WTC11 (cell line): ENCODE measurements around the gene KIN.
"Not testable (repeated sequence)": the region's sequence is repeated elsewhere in the genome, so short reads cannot be mapped to it uniquely, and the experiment has no call there.

Experiments used
- JUN ChIP-seq: sonication (generic); formaldehyde crosslinking; IDR thresholded peaks from 2 replicates; pipeline ENCODE4 v1.8.0; 2023; ENCODE audit warnings: mild to moderate bottlenecking, missing genetic modification reagents
- NFYB ChIP-seq: sonication (generic); formaldehyde crosslinking; conservative IDR thresholded peaks from 2 replicates; pipeline ENCODE4 v1.8.0; 2022; ENCODE audit warnings: low read depth, missing genetic modification reagents
- ZNF396 ChIP-seq: fragments of 250-450 bp; sonication (Bioruptor Pico); IDR thresholded peaks from 2 replicates; pipeline ENCODE4 v1.8.0; 2021; ENCODE audit warnings: mild to moderate bottlenecking, moderate library complexity, borderline replicate concordance
- ZNF416 ChIP-seq: fragments of 250-450 bp; sonication (Bioruptor Pico); IDR thresholded peaks from 2 replicates; pipeline ENCODE4 v1.9.0; 2021; ENCODE audit warnings: mild to moderate bottlenecking, inconsistent platforms
- TF ChIP-seq, protein P1 (sequence below): fragments of 200-600 bp; IDR thresholded peaks from 2 replicates; pipeline ENCODE4 v1.8.0; 2022; ENCODE audit warnings: antibody characterized with exemption
- TF ChIP-seq, protein P2 (sequence below): sonication (generic); formaldehyde crosslinking; IDR thresholded peaks from 2 replicates; pipeline ENCODE4 v1.8.0; 2023; ENCODE audit warnings: mild to moderate bottlenecking, missing genetic modification reagents
- TF ChIP-seq, protein P3 (sequence below): sonication (generic); formaldehyde crosslinking; IDR thresholded peaks from 2 replicates; pipeline ENCODE4 v1.8.1; 2023; ENCODE audit warnings: mild to moderate bottlenecking, missing genetic modification reagents

DNA sequence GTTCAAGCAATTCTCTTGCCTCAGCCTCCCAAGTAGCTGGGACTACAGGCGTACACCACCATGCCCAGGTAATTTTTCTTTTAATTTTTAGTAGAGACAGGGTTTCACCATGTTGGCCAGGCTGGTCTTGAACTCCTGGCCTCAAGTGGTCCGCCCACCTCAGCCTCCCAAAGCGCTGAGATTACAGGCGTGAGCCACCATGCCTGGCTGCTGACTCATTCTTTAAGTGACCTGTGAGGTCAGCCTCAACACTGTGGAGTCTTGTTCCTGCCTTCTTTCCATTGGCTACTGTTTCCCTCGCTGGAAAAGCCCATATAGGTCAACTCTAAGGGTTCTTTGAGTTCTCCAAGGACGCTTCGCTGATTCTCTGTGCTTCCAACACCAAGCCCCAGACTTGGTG is 39.2 kb downstream of the KIN start:
- TF ChIP-seq JUN (CRISPR knock-in tag); ZNF416 (CRISPR knock-in tag); ZNF396; NFYB: not testable (repeated sequence)
- TF ChIP-seq, protein P1, sequence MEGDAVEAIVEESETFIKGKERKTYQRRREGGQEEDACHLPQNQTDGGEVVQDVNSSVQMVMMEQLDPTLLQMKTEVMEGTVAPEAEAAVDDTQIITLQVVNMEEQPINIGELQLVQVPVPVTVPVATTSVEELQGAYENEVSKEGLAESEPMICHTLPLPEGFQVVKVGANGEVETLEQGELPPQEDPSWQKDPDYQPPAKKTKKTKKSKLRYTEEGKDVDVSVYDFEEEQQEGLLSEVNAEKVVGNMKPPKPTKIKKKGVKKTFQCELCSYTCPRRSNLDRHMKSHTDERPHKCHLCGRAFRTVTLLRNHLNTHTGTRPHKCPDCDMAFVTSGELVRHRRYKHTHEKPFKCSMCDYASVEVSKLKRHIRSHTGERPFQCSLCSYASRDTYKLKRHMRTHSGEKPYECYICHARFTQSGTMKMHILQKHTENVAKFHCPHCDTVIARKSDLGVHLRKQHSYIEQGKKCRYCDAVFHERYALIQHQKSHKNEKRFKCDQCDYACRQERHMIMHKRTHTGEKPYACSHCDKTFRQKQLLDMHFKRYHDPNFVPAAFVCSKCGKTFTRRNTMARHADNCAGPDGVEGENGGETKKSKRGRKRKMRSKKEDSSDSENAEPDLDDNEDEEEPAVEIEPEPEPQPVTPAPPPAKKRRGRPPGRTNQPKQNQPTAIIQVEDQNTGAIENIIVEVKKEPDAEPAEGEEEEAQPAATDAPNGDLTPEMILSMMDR: not testable (repeated sequence)
- TF ChIP-seq, protein P2, sequence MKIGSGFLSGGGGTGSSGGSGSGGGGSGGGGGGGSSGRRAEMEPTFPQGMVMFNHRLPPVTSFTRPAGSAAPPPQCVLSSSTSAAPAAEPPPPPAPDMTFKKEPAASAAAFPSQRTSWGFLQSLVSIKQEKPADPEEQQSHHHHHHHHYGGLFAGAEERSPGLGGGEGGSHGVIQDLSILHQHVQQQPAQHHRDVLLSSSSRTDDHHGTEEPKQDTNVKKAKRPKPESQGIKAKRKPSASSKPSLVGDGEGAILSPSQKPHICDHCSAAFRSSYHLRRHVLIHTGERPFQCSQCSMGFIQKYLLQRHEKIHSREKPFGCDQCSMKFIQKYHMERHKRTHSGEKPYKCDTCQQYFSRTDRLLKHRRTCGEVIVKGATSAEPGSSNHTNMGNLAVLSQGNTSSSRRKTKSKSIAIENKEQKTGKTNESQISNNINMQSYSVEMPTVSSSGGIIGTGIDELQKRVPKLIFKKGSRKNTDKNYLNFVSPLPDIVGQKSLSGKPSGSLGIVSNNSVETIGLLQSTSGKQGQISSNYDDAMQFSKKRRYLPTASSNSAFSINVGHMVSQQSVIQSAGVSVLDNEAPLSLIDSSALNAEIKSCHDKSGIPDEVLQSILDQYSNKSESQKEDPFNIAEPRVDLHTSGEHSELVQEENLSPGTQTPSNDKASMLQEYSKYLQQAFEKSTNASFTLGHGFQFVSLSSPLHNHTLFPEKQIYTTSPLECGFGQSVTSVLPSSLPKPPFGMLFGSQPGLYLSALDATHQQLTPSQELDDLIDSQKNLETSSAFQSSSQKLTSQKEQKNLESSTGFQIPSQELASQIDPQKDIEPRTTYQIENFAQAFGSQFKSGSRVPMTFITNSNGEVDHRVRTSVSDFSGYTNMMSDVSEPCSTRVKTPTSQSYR (CRISPR knock-in tag): not testable (repeated sequence)
- TF ChIP-seq, protein P3, sequence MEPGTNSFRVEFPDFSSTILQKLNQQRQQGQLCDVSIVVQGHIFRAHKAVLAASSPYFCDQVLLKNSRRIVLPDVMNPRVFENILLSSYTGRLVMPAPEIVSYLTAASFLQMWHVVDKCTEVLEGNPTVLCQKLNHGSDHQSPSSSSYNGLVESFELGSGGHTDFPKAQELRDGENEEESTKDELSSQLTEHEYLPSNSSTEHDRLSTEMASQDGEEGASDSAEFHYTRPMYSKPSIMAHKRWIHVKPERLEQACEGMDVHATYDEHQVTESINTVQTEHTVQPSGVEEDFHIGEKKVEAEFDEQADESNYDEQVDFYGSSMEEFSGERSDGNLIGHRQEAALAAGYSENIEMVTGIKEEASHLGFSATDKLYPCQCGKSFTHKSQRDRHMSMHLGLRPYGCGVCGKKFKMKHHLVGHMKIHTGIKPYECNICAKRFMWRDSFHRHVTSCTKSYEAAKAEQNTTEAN (CRISPR knock-in tag): not testable (repeated sequence)
